Measurements from ENCODE around the gene ATG2A.

The ATG2A gene

GRCh38 chr11:64906314-64906635 lies 10.7 kb downstream of the ATG2A start:
- no peak for FAIRE-seq
- DNase-seq (ENCODE audit: insufficient read length, low spot score): no peak

GRCh38 chr11:64905516-64906313 lies 11.3 kb downstream of the ATG2A start:
- no peak for DNase-seq (ENCODE audit: insufficient read length, low spot score)
- no peak for TF ChIP-seq SPI1 (IDR thresholded peaks at IDR 0.05; ENCODE audit: low read depth, low read length)
- no peak for FAIRE-seq

More at GRCh38 chr11:64906314-64906635, 10.7 kb downstream of the ATG2A start:
- TF ChIP-seq POLR2A (IDR thresholded peaks at IDR 0.05; ENCODE audit: low read depth, low read length): no peak
- no peak for TF ChIP-seq POLR2AphosphoS5 (IDR thresholded peaks at IDR 0.05; ENCODE audit: low read depth, low read length)
- TF ChIP-seq TAF1 (IDR thresholded peaks at IDR 0.05; ENCODE audit: low read depth, low read length): no peak
- TF ChIP-seq PAX5 (IDR thresholded peaks at IDR 0.05; ENCODE audit: insufficient read depth, low read length, severe bottlenecking): no peak
- no peak for TF ChIP-seq POU2F2 (IDR thresholded peaks at IDR 0.05; ENCODE audit: low read depth, low read length)
- TF ChIP-seq SPI1 (IDR thresholded peaks at IDR 0.05; ENCODE audit: low read depth, low read length): no peak

GRCh38 chr11:64903291-64903833 lies 13.6 kb downstream of the ATG2A start:
- TF ChIP-seq TAF1 (IDR thresholded peaks at IDR 0.05; ENCODE audit: low read depth, low read length): no peak
- no peak for TF ChIP-seq POLR2AphosphoS5 (IDR thresholded peaks at IDR 0.05; ENCODE audit: low read depth, low read length)
- no peak for TF ChIP-seq PAX5 (IDR thresholded peaks at IDR 0.05; ENCODE audit: insufficient read depth, low read length, severe bottlenecking)
- no peak for TF ChIP-seq POLR2A (IDR thresholded peaks at IDR 0.05; ENCODE audit: low read depth, low read length)
- TF ChIP-seq POU2F2 (IDR thresholded peaks at IDR 0.05; ENCODE audit: low read depth, low read length): no peak
- TF ChIP-seq SPI1 (IDR thresholded peaks at IDR 0.05; ENCODE audit: low read depth, low read length): no peak
- FAIRE-seq (no peak), DNase-seq (ENCODE audit: insufficient read length, low spot score) (no peak)

GRCh38 chr11:64902102-64902900 lies 14.7 kb downstream of the ATG2A start:
- DNase-seq (ENCODE audit: insufficient read length, low spot score) (no peak), FAIRE-seq (no peak)
- TF ChIP-seq POLR2A (IDR thresholded peaks at IDR 0.05; ENCODE audit: low read depth, low read length): no peak
- no peak for TF ChIP-seq POLR2AphosphoS5 (IDR thresholded peaks at IDR 0.05; ENCODE audit: low read depth, low read length)
- no peak for TF ChIP-seq PAX5 (IDR thresholded peaks at IDR 0.05; ENCODE audit: insufficient read depth, low read length, severe bottlenecking)
- no peak for TF ChIP-seq POU2F2 (IDR thresholded peaks at IDR 0.05; ENCODE audit: low read depth, low read length)
- TF ChIP-seq SPI1 (IDR thresholded peaks at IDR 0.05; ENCODE audit: low read depth, low read length): no peak
- no peak for TF ChIP-seq TAF1 (IDR thresholded peaks at IDR 0.05; ENCODE audit: low read depth, low read length)

- DNase-seq (ENCODE audit: insufficient read length, low spot score): no peak
- no peak for TF ChIP-seq POU2F2 (IDR thresholded peaks at IDR 0.05; ENCODE audit: low read depth, low read length)
- no peak for TF ChIP-seq SPI1 (IDR thresholded peaks at IDR 0.05; ENCODE audit: low read depth, low read length)
- TF ChIP-seq PAX5 (IDR thresholded peaks at IDR 0.05; ENCODE audit: insufficient read depth, low read length, severe bottlenecking): no peak
- TF ChIP-seq POLR2AphosphoS5 (IDR thresholded peaks at IDR 0.05; ENCODE audit: low read depth, low read length): no peak
- TF ChIP-seq TAF1 (IDR thresholded peaks at IDR 0.05; ENCODE audit: low read depth, low read length): no peak
- TF ChIP-seq POLR2A (IDR thresholded peaks at IDR 0.05; ENCODE audit: low read depth, low read length): no peak
- FAIRE-seq: no peak
These were observed 16.2 kb downstream of the ATG2A start for GRCh38 chr11:64900774-64901173.

- FAIRE-seq (peak; percentile 23), DNase-seq (ENCODE audit: insufficient read length, low spot score) (no peak)
- TF ChIP-seq SPI1 (IDR thresholded peaks at IDR 0.05; ENCODE audit: low read depth, low read length) (no peak), POU2F2 (IDR thresholded peaks at IDR 0.05; ENCODE audit: low read depth, low read length) (no peak), TAF1 (IDR thresholded peaks at IDR 0.05; ENCODE audit: low read depth, low read length) (no peak), PAX5 (IDR thresholded peaks at IDR 0.05; ENCODE audit: insufficient read depth, low read length, severe bottlenecking) (no peak), POLR2AphosphoS5 (IDR thresholded peaks at IDR 0.05; ENCODE audit: low read depth, low read length) (no peak), POLR2A (IDR thresholded peaks at IDR 0.05; ENCODE audit: low read depth, low read length) (no peak)
These were observed 16.7 kb downstream of the ATG2A start for GRCh38 chr11:64900263-64900678.

- TF ChIP-seq POU2F2 (IDR thresholded peaks at IDR 0.05; ENCODE audit: low read depth, low read length) (no peak), POLR2A (IDR thresholded peaks at IDR 0.05; ENCODE audit: low read depth, low read length) (no peak), SPI1 (IDR thresholded peaks at IDR 0.05; ENCODE audit: low read depth, low read length) (no peak), TAF1 (IDR thresholded peaks at IDR 0.05; ENCODE audit: low read depth, low read length) (no peak), POLR2AphosphoS5 (IDR thresholded peaks at IDR 0.05; ENCODE audit: low read depth, low read length) (no peak), PAX5 (IDR thresholded peaks at IDR 0.05; ENCODE audit: insufficient read depth, low read length, severe bottlenecking) (no peak)
- DNase-seq (ENCODE audit: insufficient read length, low spot score) (no peak), FAIRE-seq (no peak)
These were observed 18.5 kb downstream of the ATG2A start for GRCh38 chr11:64898541-64898940.

GRCh38 chr11:64898076-64898445 lies 18.9 kb downstream of the ATG2A start:
- no peak for TF ChIP-seq POLR2A (IDR thresholded peaks at IDR 0.05; ENCODE audit: low read depth, low read length)
- TF ChIP-seq TAF1 (IDR thresholded peaks at IDR 0.05; ENCODE audit: low read depth, low read length): no peak
- no peak for TF ChIP-seq PAX5 (IDR thresholded peaks at IDR 0.05; ENCODE audit: insufficient read depth, low read length, severe bottlenecking)
- TF ChIP-seq POU2F2 (IDR thresholded peaks at IDR 0.05; ENCODE audit: low read depth, low read length): no peak
- TF ChIP-seq POLR2AphosphoS5 (IDR thresholded peaks at IDR 0.05; ENCODE audit: low read depth, low read length): no peak
- TF ChIP-seq SPI1 (IDR thresholded peaks at IDR 0.05; ENCODE audit: low read depth, low read length): no peak
- FAIRE-seq (no peak), DNase-seq (ENCODE audit: insufficient read length, low spot score) (no peak)

- no peak for FAIRE-seq
- no peak for DNase-seq (ENCODE audit: insufficient read length, low spot score)
- TF ChIP-seq TAF1 (IDR thresholded peaks at IDR 0.05; ENCODE audit: low read depth, low read length): no peak
- no peak for TF ChIP-seq POLR2AphosphoS5 (IDR thresholded peaks at IDR 0.05; ENCODE audit: low read depth, low read length)
- no peak for TF ChIP-seq SPI1 (IDR thresholded peaks at IDR 0.05; ENCODE audit: low read depth, low read length)
- TF ChIP-seq POU2F2 (IDR thresholded peaks at IDR 0.05; ENCODE audit: low read depth, low read length): no peak
- no peak for TF ChIP-seq PAX5 (IDR thresholded peaks at IDR 0.05; ENCODE audit: insufficient read depth, low read length, severe bottlenecking)
- TF ChIP-seq POLR2A (IDR thresholded peaks at IDR 0.05; ENCODE audit: low read depth, low read length): no peak
These were observed 19.5 kb downstream of the ATG2A start for GRCh38 chr11:64897381-64898075.

Measured in GM12891 (cell line).